HG02885 (cell line): ENCODE measurements around the gene ASB2.

Experiments
- ATAC-seq: cut with Tn5 transposase; IDR thresholded peaks from one replicate; pipeline ENCODE4 v1.9.1; 2021; ENCODE audit warnings: mild to moderate bottlenecking; ENCODE audit not compliant: unreplicated experiment, poor library complexity

Gene ASB2

DNA sequence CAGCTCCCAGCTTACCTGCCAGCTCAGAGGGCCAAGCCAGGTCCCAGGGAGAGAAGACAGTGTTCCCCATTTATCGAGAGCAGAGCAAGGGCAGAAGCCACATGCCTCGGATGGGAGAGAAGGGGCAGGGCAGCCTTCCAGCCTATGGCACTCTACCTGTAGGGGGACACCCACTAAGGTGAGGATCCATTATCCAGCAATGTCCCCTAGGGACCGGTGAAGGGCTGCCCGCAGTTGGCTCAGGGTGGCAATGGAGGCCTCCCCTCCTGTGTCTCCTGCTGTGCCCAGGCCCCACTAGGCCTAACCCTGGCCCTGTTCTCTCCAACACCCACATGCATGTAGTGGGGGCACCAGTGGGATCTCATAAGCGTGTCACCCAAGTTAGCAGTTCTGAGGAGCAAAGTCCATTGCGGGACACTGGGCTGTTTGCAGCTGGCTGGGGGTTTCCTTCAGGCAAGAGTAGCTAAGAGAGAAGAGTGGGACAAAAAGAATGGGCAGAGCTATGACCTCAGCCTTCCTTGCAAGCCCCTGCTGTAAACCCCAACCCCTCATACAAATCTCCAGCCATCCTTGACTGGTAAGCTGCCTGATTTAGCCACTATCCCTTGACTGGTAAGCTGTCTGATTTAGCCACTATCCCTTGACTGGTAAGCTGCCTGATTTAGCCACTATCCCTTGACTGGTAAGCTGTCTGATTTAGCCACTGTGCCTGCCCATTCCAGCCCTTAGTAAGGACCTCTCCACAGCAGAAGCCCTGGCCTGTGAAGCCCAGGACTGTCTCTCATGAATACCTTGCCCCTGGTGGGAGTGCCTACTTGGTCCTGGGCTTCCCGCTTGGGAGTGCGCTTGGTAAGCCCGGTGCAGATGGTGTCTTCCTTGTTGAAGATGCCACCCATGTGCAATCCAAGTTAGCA, 5.2 kb upstream of the ASB2 start:
- no peak for ATAC-seq

DNA sequence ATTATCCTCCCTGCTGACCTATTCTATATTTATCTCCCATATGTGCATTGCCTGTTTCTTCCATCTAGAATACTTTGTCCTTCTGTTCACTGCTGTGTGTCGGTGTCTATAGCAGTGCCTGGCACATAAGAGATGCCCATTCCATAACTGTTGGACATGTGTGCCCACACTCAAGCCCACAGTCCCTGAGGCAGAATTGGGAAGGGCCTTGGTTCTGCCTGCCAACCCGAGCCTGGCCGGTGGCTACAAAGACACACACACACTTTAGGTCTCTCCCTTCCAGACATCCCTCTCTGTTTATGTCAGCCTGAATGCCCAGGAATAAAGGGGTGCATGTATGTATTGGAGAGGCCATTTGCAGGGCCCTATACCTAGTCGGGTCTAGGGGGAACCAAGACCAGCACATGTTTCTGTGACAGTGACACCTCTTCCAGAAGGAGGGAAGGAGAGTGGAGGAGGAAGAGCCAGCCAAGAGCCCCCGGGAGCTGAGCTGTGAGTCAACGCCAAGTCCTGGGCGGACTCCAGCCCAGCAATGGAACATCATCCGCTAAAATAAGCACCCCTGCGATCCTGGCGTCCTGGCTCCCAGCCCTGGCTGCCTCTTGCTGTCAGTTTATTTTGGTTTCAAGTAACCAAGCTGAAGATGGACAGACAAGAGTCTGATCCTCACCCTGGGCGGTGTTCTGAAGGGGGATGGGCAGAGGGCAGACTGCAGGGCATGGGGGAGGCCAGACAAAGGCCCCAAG, 4.3 kb upstream of the ASB2 start:
- no peak for ATAC-seq

DNA sequence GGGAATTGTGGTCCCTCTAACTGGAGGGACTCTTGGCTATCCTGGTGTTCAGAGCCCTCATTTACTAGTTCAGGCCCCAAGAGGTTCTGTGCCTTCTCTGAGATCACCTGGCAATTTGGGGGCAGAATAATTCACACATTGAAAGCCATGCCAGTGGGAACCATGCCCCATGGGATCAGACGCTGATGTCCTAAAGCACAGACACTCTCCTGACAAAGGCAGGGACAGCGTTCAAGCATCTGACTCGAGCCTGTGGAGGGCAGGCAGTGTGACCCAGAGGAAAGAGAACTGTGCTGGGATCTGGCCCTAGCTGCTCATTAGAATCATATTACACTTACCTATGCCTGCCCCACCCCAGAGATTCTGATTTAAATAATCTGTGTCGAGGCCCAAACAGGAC, 2.4 kb upstream of the ASB2 start:
- no peak for ATAC-seq

DNA sequence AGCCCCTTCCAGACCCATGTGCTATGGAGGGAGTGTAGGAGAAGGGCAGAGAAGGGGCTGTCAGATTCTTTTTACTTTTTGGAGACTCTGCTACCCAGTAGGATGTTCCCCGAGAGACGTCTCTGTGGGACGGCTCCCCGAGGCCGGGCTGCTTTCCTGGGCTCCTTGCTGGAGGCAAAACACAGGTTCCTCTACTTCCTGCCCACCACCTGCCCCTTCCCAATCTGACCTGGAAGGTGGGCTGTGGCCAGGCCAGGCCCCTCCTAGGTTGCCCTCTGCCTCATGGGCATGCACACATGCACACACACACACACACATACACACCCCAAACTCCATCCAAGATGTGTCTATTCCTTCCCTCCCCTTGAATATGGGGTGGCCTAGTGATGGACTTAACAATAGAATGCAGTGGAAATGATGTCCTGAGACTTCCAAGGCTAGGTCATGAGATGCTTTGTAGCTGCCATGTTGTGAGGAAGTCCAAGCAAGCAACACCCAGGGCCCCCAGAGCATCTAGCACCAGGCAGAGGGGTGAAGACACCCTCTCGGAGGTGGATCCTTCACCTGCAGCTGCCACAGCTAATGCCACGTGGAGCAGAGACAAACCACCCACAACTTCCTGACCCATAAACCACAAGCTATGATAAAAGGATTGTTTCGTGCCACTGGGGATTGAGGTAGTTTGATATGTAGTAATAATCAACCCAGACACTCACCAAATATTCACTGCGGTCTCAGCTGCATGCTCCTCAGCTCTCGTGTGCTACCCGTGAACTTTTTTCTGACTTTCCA, 1.6 kb upstream of the ASB2 start:
- ATAC-seq: no peak

DNA sequence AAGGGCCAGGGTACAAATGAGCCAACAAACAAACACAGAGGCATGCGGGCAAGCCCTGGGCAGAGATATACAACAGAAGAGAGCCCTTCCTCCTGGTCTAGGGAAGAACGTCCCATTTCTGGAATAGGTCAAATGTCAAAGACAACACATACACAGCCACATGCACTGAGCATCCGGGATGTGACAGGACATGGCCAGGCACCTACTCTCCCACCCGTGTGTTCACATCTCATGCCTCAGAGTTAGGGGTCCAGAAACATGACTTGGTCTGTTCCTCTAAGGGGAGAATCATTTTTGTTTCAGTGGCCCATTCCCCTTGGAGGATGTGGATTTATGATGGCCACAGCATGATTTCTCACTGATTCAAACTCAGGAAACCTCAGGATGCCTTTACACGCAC, 801 bp upstream of the ASB2 start:
- no peak for ATAC-seq

DNA sequence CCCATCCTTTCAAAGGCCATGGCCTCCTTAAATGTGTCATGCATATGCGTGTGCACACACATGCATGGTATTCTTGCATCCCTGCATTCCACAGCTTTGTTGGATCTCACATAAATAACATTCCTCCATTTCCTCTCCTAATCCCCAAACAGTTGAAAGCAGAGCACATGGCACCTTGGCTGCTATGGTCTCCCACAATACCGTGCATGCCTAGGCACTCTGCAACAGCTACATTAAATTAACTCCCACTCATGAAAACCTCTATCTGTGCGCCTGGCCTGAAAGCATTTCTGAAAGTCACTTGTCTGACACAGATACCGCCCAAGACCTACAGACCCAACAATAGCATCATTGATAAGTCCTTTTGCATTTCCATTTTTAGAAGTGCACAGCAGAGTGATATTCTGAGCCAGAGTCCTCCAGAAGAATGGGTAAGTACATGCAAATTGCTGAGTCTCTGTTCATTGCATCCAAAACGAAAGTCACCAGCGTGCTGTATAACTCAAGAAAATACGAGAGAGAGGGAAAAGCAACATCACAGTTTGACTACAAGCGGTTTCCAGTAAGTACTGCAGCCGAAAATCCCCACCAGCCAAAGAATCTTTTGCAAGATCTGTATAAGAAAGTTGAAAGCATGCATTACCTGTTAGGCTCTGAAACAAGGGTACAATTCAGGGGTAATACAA, 436 bp downstream of the ASB2 start:
- peak; percentile 78 for ATAC-seq

DNA sequence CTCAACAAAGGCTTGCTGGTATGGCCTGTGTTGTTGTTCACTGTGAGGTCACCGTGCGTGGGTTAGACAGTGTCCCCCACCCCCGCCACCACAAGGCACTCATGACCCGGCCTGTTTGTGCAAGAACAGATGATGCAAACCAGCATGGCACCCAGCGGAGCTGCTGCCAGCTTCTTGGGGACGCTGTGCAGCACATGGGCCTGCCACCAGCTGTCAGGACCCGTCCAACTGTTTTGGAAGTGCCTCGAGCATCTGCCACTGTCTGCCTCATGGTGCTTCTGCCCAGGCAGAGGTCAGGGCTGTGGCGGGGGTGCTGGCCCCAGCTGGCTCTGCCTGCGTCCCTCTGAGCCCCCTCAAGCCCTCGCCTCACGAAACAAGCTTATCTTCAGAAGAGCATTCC, 1.5 kb downstream of the ASB2 start:
- no peak for ATAC-seq

DNA sequence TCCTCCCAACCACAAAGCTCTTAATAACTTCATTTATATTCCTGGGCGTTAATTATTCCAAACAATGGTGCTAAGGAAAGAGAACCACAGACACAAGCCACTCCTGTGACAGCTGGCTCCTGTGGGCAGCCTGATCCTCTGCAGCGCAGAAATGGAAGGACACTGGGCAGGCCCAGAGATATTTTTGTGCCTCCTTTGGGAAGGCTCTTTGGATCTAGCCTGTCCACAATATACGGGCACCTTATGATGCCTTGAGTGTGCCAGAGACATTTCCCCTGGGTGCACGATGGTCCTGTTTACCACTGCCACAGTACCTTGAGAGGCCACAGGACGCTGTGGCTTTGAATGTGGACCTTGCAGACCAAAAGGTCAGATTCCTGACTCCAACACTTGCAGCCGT, 2.1 kb downstream of the ASB2 start:
- ATAC-seq: no peak

DNA sequence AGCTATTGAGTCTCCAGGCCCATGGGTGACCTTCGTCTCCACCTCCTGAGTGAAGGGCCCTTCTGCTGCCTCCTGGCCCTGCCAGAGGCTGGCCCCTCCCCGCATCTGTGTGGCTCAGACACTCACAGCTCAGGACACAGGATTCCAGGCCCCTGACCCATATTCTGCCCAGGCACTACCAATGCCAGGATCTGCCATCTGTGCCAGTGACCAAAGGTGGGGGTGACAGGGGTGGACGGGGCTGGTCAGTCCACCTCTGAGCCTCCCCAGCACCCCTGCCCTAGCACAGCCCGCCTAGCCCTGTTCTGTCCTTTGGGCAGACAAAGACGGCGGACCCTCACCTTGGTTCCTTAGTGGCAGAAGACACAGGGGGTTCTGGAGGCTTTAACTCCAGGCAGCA, 2.8 kb downstream of the ASB2 start:
- ATAC-seq: no peak

DNA sequence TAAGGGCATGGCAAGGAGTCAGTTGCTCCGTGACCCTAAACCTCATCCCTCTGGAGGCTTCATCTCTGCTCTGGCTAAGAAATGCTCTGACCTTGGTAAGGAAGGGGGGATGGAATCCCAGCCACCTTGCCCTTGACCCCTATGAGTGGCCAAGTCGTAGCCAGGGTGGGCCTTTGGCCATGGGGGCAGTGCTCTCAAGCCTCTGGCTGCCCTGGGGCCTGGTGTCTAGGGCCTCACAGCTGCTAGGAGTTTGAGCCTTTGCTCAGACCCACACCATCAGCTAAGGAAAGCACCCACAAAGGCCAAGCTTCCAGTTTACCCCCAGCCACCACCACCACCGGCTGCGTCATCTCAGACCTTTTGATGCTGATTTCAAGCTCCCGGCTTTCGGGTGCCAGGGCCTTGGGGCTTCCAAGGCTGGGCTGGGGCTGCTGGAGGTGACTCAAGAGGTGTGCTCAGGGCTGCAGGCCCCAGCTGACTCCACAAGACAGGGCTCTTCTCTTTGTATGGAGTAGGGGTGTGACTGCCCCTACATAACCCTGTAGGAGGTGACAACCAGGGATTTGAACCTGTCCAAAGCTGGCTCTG, 3.7 kb downstream of the ASB2 start:
- no peak for ATAC-seq

DNA sequence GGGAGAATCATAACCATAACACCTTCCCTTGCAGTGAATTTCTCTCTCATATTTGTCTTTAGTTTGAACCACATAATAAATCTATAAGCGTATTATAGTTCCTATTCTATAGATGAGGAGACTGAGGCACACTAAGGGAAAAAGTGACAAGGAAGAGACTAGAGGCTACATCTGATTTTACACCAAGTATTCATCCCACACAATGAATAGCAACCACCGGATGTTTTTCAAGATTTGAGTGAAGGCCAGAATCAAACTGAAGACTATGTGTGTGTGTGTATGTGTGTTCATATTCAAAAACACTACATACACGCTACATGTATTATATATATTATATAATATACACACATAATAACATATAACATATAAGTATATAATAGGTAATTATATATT, 4.7 kb downstream of the ASB2 start:
- ATAC-seq: no peak

DNA sequence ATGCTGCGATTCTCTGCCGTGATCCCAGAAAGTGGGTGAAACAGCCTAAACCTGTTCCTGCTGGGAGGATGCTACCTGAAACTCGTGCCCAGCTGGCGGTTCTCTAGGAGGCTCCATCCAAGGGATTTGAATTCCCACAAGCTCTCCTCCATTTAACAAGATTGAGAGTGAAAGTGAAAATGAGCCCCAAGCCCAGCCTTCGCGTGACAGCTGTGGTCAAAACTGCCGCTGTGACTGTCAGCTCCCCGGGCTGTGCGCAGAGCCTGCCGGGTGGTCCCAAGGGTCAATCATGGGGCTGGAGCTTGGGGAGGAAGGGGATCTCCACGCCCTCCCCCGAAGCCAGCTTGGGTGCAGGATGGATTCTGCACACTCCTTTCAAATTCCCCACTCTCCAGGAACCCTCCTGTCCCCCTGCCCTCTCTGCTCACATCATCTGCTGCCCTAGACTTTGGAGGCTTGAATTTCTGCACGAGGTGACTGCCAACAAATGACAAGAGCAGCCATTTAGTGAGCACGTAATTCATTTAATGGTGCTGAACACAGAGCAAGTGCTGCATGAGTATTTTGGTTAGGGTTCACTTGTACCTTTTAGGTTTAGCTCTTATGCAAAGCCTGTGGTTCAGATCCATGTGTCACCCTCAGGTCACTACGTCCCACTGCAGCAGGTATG, 5.3 kb downstream of the ASB2 start:
- ATAC-seq: peak; percentile 40

DNA sequence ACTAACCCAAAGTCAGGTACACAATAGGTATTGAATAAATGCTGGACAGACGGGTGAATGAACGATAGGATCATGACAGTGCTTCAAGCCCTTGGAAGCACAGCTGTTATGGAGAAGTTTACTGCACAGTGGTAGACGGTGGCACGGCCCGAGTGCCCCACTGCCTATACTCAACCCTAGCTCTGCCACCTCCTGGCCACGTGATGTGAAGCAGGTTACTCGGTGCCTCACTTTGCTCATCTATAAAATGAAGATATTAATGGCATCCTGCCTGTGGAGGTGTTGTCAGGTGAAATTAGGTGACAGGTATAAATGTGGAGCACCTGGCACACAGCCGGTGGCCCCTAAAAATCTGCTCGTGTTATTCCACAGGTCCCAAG, 5.8 kb downstream of the ASB2 start:
- ATAC-seq: no peak

DNA sequence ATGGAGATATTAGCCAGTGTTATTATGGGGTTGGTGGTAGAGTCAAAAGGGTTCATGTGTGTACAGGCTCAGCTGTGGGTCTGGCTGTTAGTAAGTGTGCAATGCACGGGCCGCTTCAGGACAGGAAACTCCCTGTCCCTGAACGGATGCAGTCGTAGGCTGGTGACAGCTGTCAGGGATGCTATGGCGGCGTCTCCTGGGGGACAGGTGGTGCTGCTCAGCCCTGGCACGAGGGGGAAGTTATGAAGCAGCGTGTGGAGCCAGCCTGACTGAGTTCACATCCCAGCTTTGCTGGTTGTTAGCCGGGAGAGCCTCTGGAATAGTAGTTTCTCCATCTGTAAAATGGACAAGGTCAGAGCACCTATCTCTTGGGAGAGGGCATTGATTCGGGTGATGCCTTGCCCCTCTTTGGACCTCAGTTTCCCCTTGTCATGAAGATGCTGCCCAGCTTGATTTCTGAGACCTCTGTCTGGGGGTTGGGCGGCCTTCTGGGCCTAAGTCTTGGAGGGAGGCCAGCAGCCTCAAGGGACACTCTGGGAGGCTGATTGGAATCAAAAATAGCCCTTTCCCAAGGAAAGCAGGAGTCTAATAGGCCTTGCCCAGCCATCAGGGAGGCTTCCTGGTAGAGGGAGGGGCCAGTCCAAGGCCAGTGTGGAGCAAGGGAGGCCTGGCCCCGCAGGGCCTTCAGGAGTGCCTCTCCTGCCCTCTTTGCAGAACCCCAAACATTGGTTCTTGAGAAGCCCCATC, 7.1 kb downstream of the ASB2 start:
- ATAC-seq: no peak

DNA sequence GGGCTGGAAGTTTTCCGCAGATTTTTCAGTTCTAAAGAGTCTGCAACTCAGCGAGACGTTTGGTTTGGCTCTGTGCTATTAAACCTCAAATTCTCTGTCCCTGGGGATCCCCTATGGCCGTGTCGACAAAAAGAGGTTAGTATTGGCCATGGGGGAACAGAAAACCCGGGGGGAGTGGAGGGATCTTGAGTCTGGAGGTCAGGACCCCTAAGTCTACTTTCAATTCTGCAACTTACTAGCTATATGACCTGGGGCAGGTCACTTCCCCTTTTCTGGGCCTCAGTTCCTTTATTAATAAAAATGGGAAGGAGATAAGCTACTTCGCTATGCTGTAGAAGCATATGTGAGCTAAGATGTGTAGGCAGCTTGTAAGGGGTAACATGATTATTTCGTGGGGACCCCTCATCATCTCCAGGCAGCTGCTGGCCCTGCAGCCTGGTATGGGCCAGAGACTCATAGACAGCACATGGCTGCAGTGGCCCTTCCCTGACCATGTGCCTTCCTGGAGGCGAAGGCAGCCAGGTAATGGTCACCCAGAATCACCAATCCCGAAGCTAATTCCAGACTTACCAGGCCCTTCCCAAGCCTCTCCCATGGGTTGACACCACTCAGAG, 8.6 kb downstream of the ASB2 start:
- peak; percentile 48 for ATAC-seq

DNA sequence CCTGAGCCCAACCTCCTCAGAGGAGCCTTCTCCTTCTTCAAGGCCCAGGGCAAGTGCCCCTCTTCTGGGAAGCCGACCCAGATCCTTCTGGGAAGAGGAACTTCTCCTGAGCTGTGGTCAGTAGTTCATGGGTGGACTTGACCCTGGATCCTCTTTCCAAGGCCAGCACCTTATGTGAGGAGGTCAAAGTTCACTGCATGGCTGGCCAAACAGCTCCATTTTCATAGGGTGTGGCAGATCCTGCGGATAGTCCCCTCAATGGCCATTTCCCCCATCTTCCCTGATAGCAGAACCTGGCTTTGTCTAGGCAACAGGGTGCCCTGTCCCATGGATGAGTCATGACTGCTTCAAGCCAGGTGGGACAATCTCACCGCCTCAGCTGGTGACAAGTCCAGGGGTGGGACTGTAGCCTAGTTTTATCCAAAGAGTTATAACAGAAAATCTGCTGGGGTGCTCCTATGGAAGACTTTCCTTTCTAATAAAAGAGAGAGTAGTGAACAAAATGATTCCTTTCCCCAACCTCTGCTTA, 10.4 kb downstream of the ASB2 start:
- no peak for ATAC-seq

DNA sequence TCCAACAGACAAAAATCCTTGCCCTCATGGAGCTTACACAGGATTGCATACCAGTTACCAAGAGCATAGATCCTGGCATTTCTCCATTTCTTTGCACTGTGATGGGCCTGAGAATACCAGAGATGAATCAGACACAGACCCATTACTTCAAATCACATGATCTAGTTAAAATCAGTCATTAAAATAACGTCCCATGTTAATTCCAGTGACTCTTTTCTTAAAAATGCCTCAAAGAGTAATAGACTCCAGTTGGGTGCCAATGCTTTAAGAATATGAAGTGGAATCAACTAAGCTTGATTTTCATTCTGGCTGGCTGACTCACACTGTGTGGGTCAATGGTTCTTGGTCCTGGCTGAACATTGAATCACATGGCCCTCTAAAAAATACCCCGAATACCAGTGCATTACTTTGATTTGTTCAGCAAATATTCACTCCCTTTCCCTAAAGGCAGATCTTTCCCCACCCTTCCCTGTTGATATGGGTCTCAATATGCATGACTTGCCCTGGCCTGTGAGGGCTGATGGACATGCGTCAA, 11.0 kb downstream of the ASB2 start:
- ATAC-seq: no peak

DNA sequence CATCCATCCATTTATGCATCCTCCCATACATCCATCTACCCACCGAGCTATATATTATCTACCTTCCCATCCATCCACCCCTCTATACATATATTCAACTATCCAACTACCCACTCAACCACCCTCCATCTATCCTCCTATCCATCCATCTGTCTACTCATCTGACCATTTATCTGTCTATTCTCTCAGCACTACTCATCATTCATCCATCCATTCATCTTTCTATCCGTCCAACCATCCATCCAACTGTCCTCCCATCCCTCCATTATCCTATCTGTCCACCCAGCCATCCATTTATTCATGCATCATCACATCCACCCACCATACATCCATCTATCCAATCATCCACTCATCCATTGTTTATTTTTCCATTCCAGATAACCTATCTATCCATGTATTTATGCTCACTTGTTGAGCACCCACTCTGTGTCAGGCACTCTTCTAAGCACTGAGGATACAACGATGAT, 11.5 kb downstream of the ASB2 start:
- ATAC-seq: no peak
